GM10248 (cell line): ENCODE measurements around the gene DLGAP5.

Experiments used
- CTCF ChIA-PET: fragments of 300-600 bp; sonication (Branson Sonifier 250); formaldehyde crosslinking; extraction: SDS; loops from one replicate; lab custom pipeline; 2021; ENCODE audit warnings: antibody characterized with exemption; lab: Yijun Ruan, JAX
- POLR2A ChIA-PET: fragments of 350-650 bp; sonication (Branson Sonifier 250); formaldehyde crosslinking; extraction: SDS; loops from one replicate; lab custom pipeline; 2020; ENCODE audit warnings: antibody characterized with exemption; lab: Yijun Ruan, JAX
- DNase-seq: peaks from one replicate; pipeline ENCODE4 v3.0.0; 2012; ENCODE audit errors: extremely low spot score
- CTCF ChIP-seq: IDR thresholded peaks from 2 replicates; pipeline ENCODE4 v1.5.1; 2012; ENCODE audit warnings: mild to moderate bottlenecking, low read depth; ENCODE audit errors: extremely low read depth, missing control alignments, control extremely low read depth

The DLGAP5 gene

GRCh38 chr14:55118761-55119160 lies 72.6 kb downstream of the DLGAP5 start:
- no peak for TF ChIP-seq CTCF
- DNase-seq = no peak
- POLR2A ChIA-PET = no interaction called here
- CTCF ChIA-PET = interaction anchor here (0.7 to 1.2 kb wide), 6 partner anchors 13 to 62 kb away, joined by 3 read pairs; no protein-coding TSS in a partner anchor

GRCh38 chr14:55117803-55118441 lies 73.5 kb downstream of the DLGAP5 start:
- CTCF ChIA-PET = interaction anchor here (1.1 to 2.5 kb wide), 4 partner anchors 9 to 63 kb away, joined by 3 to 8 read pairs (median 4); no protein-coding TSS in a partner anchor

GRCh38 chr14:55116246-55117030 lies 74.9 kb downstream of the DLGAP5 start:
- no peak for DNase-seq
- ChIA-PET CTCF (interaction anchor here (1.1 to 2.5 kb wide), 4 partner anchors 10 to 330 kb away, joined by 3 to 8 read pairs (median 4); no protein-coding TSS in a partner anchor), POLR2A (no interaction called here)
- no peak for TF ChIP-seq CTCF

More at GRCh38 chr14:55117803-55118441, 73.5 kb downstream of the DLGAP5 start:
- DNase-seq = no peak
- no peak for TF ChIP-seq CTCF
- POLR2A ChIA-PET = no interaction called here

- no peak for DNase-seq
- TF ChIP-seq CTCF = no peak
- ChIA-PET CTCF (interaction anchor here (1.1 to 2.5 kb wide), 3 partner anchors 9 to 331 kb away, joined by 3 to 8 read pairs (median 4); no protein-coding TSS in a partner anchor), POLR2A (no interaction called here)
These were observed 75.5 kb downstream of the DLGAP5 start for GRCh38 chr14:55115861-55116245.

- ChIA-PET POLR2A (no interaction called here), CTCF (interaction anchor here (1.1 to 2.5 kb wide), 3 partner anchors 9 to 331 kb away, joined by 3 to 8 read pairs (median 4); no protein-coding TSS in a partner anchor)
- DNase-seq = no peak
- no peak for TF ChIP-seq CTCF
These were observed 75.9 kb downstream of the DLGAP5 start for GRCh38 chr14:55115460-55115859.

- POLR2A ChIA-PET = no interaction called here
These were observed 76.7 kb downstream of the DLGAP5 start for GRCh38 chr14:55114720-55115119.

More at GRCh38 chr14:55114720-55115119, 76.7 kb downstream of the DLGAP5 start:
- no peak for TF ChIP-seq CTCF
- no peak for DNase-seq
- CTCF ChIA-PET = interaction anchor here (0.7 to 1.8 kb wide), 6 partner anchors 8 to 68 kb away, joined by 3 to 8 read pairs (median 4); no protein-coding TSS in a partner anchor
